HepG2 (cell line): ENCODE data around the gene TUBA4A. TPM values are rescaled to one million over a fixed set of nuclear protein-coding genes. Genes with fewer than 3 reads are reported as not detected.

ENCODE experiments used
- CERS6 ChIP-seq: sonication (generic); formaldehyde crosslinking; IDR thresholded peaks from 2 replicates; pipeline ENCODE4 v1.5.0; 2020; ENCODE audit warnings: missing genetic modification reagents
- FOXP1 ChIP-seq, 2 experiments: fragments of 450-650 bp in 1 of 2; IDR thresholded peaks; 2 replicates each; pipeline ENCODE4 v1.6.1; 2017 to 2018; ENCODE audit warnings: antibody characterized with exemption in 1 of 2
- GATAD2A ChIP-seq: IDR thresholded peaks from 2 replicates; pipeline ENCODE4 v1.6.1; 2016
- HDAC6 ChIP-seq: fragments of 200-600 bp; sonication (generic); IDR thresholded peaks from 2 replicates; pipeline ENCODE4 v1.7.0; 2017; ENCODE audit warnings: mild to moderate bottlenecking, antibody characterized with exemption, low read length, low read depth
- JDP2 ChIP-seq: sonication (generic); formaldehyde crosslinking; IDR thresholded peaks from 2 replicates; pipeline ENCODE4 v1.8.1; 2022; ENCODE audit warnings: missing genetic modification reagents, borderline replicate concordance
- JUND ChIP-seq: sonication (generic); formaldehyde crosslinking; IDR thresholded peaks from 2 replicates; pipeline ENCODE4 v1.8.0; 2022; ENCODE audit warnings: mild to moderate bottlenecking, missing genetic modification reagents
- KDM5B ChIP-seq: sonication (generic); formaldehyde crosslinking; IDR thresholded peaks from 2 replicates; pipeline ENCODE4 v1.4.0; 2020; ENCODE audit warnings: missing genetic modification reagents, mild to moderate bottlenecking, borderline replicate concordance
- NFE2L2 ChIP-seq: fragments of 150-350 bp; IDR thresholded peaks from 2 replicates; pipeline ENCODE4 v1.6.1; 2014; ENCODE audit warnings: low read length
- ONECUT2 ChIP-seq: sonication (generic); formaldehyde crosslinking; IDR thresholded peaks from 2 replicates; pipeline ENCODE4 v1.4.0; 2020; ENCODE audit warnings: missing genetic modification reagents
- TOE1 ChIP-seq: sonication (generic); formaldehyde crosslinking; IDR thresholded peaks from 2 replicates; pipeline ENCODE4 v1.4.0; 2020; ENCODE audit warnings: mild to moderate bottlenecking, missing genetic modification reagents
- ZBTB21 ChIP-seq: sonication (generic); formaldehyde crosslinking; IDR thresholded peaks from 2 replicates; pipeline ENCODE4 v1.4.0; 2020; ENCODE audit warnings: missing genetic modification reagents
- ZBTB3 ChIP-seq: sonication (generic); formaldehyde crosslinking; IDR thresholded peaks from 2 replicates; pipeline ENCODE4 v1.4.0; 2020; ENCODE audit warnings: low read depth, mild to moderate bottlenecking, moderate library complexity, missing genetic modification reagents, borderline replicate concordance
- ZNF121 ChIP-seq: sonication (generic); formaldehyde crosslinking; IDR thresholded peaks from 2 replicates; pipeline ENCODE4 v1.5.0; 2020; ENCODE audit warnings: mild to moderate bottlenecking, missing genetic modification reagents
- ZNF292 ChIP-seq: sonication (generic); formaldehyde crosslinking; IDR thresholded peaks from 2 replicates; pipeline ENCODE4 v1.8.1; 2022; ENCODE audit warnings: mild to moderate bottlenecking, low read depth, missing genetic modification reagents, borderline replicate concordance
- ZNF331 ChIP-seq: sonication (generic); formaldehyde crosslinking; IDR thresholded peaks from 2 replicates; pipeline ENCODE4 v1.4.0; 2020; ENCODE audit warnings: missing genetic modification reagents
- ZNF652 ChIP-seq: IDR thresholded peaks from 2 replicates; pipeline ENCODE4 v1.6.1; 2016; ENCODE audit warnings: low read depth, borderline replicate concordance
- polyA plus RNA-seq, 8 experiments: library from polyadenylated mRNA; depleted of rRNA in 3 of 8; stranded (reverse) in 7 of 8; unstranded in 1 of 8; fragments of >200 nt; fragmentation: Illumina TruSeq in 4 of 8; extraction: Trizol in 4 of 8; gene quantifications; 2 replicates each; pipeline versions ENCODE4 v1.2.1 to v1.2.3, GENCODE V29; 2011 to 2016; ENCODE audit warnings: low read depth in 4 of 8, missing spikeins in 1 of 8, mixed read lengths in 1 of 8; ENCODE audit not compliant: insufficient read depth in 1 of 8
- total RNA-seq, 5 experiments: library from RNA; depleted of rRNA; stranded (reverse); fragments of >200 nt; fragmentation: Illumina TruSeq; extraction: Trizol; gene quantifications; 2 replicates each; pipeline ENCODE4 v1.2.3, GENCODE V29; 2016; ENCODE audit warnings: low read depth in 1 of 5
- TF ChIP-seq, protein P1 (sequence below): IDR thresholded peaks from 2 replicates; pipeline ENCODE4 v1.6.1; 2016; ENCODE audit warnings: missing biosample characterization, missing genetic modification reagents, low read depth
- TF ChIP-seq, protein P2 (sequence below): sonication (generic); formaldehyde crosslinking; IDR thresholded peaks from 2 replicates; pipeline ENCODE4 v1.4.0; 2020; ENCODE audit warnings: missing genetic modification reagents, mild to moderate bottlenecking, borderline replicate concordance
- TF ChIP-seq, protein P3 (sequence below): sonication (generic); formaldehyde crosslinking; conservative IDR thresholded peaks from 2 replicates; pipeline ENCODE4 v1.4.0; 2020; ENCODE audit warnings: mild to moderate bottlenecking, missing genetic modification reagents, moderate library complexity
- TF ChIP-seq, protein P4 (sequence below): sonication (generic); formaldehyde crosslinking; IDR thresholded peaks from 2 replicates; pipeline ENCODE4 v1.4.0; 2020; ENCODE audit warnings: mild to moderate bottlenecking, missing genetic modification reagents

The TUBA4A gene
- total and polyA plus RNA-seq, 2 of the 13 experiments (the other 11 are each of a cell fraction or from before 2014, with no cell fraction given) = 1.3 to 12.7 TPM

DNA sequence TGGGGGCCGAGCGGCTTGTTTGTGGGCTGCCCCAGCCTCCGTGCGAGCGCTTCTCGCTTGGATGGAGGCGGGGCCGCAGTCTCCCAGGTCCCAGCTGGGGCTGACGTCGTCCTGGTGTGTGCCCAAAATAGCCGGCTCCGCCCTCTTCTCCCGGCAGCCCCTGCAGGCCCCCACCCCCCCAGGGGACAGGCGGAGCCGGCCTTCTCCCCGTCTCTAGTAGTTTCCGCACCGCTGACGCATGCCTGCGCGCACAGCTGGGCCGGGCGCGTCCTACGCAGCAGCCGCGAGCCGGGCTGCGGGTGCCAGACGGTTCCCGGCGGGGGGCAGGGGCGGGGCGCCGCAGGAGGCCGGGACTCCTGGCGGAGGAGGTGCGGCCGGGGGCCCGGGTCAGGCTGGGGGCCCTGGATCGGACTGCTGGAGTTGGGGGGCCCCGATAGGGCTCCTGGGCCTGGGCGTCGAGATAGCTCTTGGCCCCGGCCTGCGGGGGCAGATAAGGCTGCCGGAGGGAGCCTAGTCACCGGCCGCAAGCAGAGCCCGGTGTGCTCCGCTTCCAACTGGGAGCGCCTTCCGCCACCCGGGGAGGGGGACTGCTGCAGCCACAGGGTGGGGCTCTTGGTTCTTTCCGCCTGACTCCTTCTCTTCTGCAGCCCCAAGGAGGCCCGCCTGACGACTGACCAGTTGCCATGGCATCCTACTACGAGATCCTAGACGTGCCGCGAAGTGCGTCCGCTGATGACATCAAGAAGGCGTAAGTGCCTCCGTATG lies 25.6 kb upstream of the TUBA4A start, which contains the start of gene DNAJB2 (continued):
- TF ChIP-seq, protein P1, sequence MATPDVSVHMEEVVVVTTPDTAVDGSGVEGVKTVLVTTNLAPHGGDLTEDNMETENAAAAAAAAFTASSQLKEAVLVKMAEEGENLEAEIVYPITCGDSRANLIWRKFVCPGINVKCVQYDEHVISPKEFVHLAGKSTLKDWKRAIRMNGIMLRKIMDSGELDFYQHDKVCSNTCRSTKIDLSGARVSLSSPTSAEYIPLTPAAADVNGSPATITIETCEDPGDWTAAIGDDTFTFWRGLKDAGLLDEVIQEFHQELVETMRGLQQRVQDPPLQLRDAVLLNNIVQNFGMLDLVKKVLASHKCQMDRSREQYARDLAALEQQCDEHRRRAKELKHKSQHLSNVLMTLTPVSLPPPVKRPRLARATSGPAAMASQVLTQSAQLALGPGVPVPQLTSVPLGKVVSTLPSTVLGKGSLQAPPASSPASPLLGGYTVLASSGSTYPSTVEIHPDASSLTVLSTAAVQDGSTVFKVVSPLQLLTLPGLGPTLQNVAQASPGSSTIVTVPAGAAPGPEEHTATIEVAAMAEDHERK (CRISPR knock-in tag) = peak; percentile 78
- TF ChIP-seq, protein P2, sequence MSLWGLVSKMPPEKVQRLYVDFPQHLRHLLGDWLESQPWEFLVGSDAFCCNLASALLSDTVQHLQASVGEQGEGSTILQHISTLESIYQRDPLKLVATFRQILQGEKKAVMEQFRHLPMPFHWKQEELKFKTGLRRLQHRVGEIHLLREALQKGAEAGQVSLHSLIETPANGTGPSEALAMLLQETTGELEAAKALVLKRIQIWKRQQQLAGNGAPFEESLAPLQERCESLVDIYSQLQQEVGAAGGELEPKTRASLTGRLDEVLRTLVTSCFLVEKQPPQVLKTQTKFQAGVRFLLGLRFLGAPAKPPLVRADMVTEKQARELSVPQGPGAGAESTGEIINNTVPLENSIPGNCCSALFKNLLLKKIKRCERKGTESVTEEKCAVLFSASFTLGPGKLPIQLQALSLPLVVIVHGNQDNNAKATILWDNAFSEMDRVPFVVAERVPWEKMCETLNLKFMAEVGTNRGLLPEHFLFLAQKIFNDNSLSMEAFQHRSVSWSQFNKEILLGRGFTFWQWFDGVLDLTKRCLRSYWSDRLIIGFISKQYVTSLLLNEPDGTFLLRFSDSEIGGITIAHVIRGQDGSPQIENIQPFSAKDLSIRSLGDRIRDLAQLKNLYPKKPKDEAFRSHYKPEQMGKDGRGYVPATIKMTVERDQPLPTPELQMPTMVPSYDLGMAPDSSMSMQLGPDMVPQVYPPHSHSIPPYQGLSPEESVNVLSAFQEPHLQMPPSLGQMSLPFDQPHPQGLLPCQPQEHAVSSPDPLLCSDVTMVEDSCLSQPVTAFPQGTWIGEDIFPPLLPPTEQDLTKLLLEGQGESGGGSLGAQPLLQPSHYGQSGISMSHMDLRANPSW (CRISPR knock-in tag) = no peak
- TF ChIP-seq GATAD2A (CRISPR knock-in tag) (peak; percentile 69), HDAC6 (no peak), ZNF652 (CRISPR knock-in tag) (no peak), ZNF121 (CRISPR knock-in tag) (no peak), NFE2L2 (no peak), CERS6 (no peak), JUND (CRISPR knock-in tag) (0 out of 2 replicates have a peak, but pooled peaks have one; percentile 35), ZBTB21 (CRISPR knock-in tag) (0 out of 2 replicates have a peak, but pooled peaks have one; percentile 37), KDM5B (peak; percentile 78; the same call in 1 of the 2 replicates), TOE1 (0 out of 2 replicates have a peak, but pooled peaks have one; percentile 58), ZBTB3 (CRISPR knock-in tag) (no peak), ONECUT2 (CRISPR knock-in tag) (no peak), ZNF292 (CRISPR knock-in tag) (peak; percentile 62; the same call in 1 of the 2 replicates), FOXP1 (IDR thresholded peaks at IDR 0.05) (no peak), FOXP1 (CRISPR knock-in tag; IDR thresholded peaks at IDR 0.05) (no peak), JDP2 (no peak; the same call in 1 of the 2 replicates), ZNF331 (CRISPR knock-in tag) (peak; percentile 78; the same call in 1 of the 2 replicates)
- TF ChIP-seq, protein P3, sequence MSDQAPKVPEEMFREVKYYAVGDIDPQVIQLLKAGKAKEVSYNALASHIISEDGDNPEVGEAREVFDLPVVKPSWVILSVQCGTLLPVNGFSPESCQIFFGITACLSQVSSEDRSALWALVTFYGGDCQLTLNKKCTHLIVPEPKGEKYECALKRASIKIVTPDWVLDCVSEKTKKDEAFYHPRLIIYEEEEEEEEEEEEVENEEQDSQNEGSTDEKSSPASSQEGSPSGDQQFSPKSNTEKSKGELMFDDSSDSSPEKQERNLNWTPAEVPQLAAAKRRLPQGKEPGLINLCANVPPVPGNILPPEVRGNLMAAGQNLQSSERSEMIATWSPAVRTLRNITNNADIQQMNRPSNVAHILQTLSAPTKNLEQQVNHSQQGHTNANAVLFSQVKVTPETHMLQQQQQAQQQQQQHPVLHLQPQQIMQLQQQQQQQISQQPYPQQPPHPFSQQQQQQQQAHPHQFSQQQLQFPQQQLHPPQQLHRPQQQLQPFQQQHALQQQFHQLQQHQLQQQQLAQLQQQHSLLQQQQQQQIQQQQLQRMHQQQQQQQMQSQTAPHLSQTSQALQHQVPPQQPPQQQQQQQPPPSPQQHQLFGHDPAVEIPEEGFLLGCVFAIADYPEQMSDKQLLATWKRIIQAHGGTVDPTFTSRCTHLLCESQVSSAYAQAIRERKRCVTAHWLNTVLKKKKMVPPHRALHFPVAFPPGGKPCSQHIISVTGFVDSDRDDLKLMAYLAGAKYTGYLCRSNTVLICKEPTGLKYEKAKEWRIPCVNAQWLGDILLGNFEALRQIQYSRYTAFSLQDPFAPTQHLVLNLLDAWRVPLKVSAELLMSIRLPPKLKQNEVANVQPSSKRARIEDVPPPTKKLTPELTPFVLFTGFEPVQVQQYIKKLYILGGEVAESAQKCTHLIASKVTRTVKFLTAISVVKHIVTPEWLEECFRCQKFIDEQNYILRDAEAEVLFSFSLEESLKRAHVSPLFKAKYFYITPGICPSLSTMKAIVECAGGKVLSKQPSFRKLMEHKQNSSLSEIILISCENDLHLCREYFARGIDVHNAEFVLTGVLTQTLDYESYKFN (CRISPR knock-in tag) = peak; percentile 69
- TF ChIP-seq, protein P4, sequence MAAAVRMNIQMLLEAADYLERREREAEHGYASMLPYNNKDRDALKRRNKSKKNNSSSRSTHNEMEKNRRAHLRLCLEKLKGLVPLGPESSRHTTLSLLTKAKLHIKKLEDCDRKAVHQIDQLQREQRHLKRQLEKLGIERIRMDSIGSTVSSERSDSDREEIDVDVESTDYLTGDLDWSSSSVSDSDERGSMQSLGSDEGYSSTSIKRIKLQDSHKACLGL (CRISPR knock-in tag) = peak; percentile 77; the same call in 1 of the 2 replicates
